Panc1 (cell line): Measurements from ENCODE around the gene ESCO1. TPM values are rescaled to one million over a fixed set of nuclear protein-coding genes. Genes with fewer than 3 reads are reported as not detected.
"Not testable (repeated sequence)": the region's sequence is repeated elsewhere in the genome, so short reads cannot be mapped to it uniquely, and the experiment has no call there.

ENCODE experiments used
- ATAC-seq: fragments of 200-7000 bp; cut with Tn5 transposase; 2 replicates; pipeline ENCODE4 v1.9.1; 2020; ENCODE audit warnings: mild to moderate bottlenecking, moderate library complexity
- BruUV-seq: library from RNA; stranded (reverse); fragments of 400-500 nt; replicated peaks from 2 replicates; lab custom pipeline; 2021; lab: Mats Ljungman, UMichigan
- CTCF ChIA-PET: fragments of 300-600 bp; sonication (Branson Sonifier 250); formaldehyde crosslinking; loops from one replicate; lab custom pipeline; 2022; ENCODE audit warnings: antibody characterized with exemption; lab: Charles Lee
- POLR2A ChIA-PET: fragments of 300-600 bp; sonication (Branson Sonifier 250); formaldehyde crosslinking; loops from one replicate; lab custom pipeline; 2022; ENCODE audit warnings: antibody characterized with exemption; lab: Charles Lee
- DNase-seq: peaks from one replicate; pipeline ENCODE4 v3.0.0-alpha.2; 2010; ENCODE audit warnings: low read depth, low spot score
- H3K27ac ChIP-seq: 2 replicates; pipeline ENCODE4 v1.5.1; 2011; ENCODE audit warnings: mild to moderate bottlenecking, low read length, inconsistent platforms
- H3K27me3 ChIP-seq: fragments of 200-500 bp; sonication (Bioruptor generic); 2 replicates; pipeline ENCODE4 v1.6.0; 2014; ENCODE audit warnings: low read length, inconsistent platforms; ENCODE audit not compliant: control insufficient read depth, insufficient read depth
- H3K36me3 ChIP-seq: fragments of 200-500 bp; sonication (Bioruptor generic); 2 replicates; pipeline ENCODE4 v1.5.1; 2014; ENCODE audit warnings: inconsistent platforms, mild to moderate bottlenecking, low read length, moderate library complexity; ENCODE audit not compliant: control insufficient read depth, insufficient read depth
- H3K4me1 ChIP-seq: 2 replicates; pipeline ENCODE4 v1.5.1; 2011; ENCODE audit warnings: inconsistent platforms, mild to moderate bottlenecking, low read length, moderate library complexity; ENCODE audit not compliant: control insufficient read depth, insufficient read depth
- H3K4me3 ChIP-seq, 2 experiments: 2 replicates each; pipeline ENCODE4 v1.5.1; 2011 to 2012; ENCODE audit warnings: low read depth in 2 of 2, low read length in 2 of 2, mild to moderate bottlenecking in 2 of 2, inconsistent platforms in 1 of 2, moderate library complexity in 1 of 2
- H3K9me3 ChIP-seq: fragments of 200-500 bp; sonication (Bioruptor generic); 2 replicates; pipeline ENCODE4 v1.5.1; 2014; ENCODE audit warnings: low read depth, mild to moderate bottlenecking, inconsistent platforms, low read length, moderate library complexity; ENCODE audit not compliant: control insufficient read depth, insufficient read depth
- POLR2AphosphoS5 ChIP-seq: IDR thresholded peaks from 2 replicates; pipeline ENCODE4 v1.6.1; 2012; ENCODE audit warnings: mild to moderate bottlenecking, low read depth, low read length, moderate library complexity
- SIN3A ChIP-seq: IDR thresholded peaks from 2 replicates; pipeline ENCODE4 v1.6.1; 2012; ENCODE audit warnings: low read depth, mild to moderate bottlenecking, low read length, moderate library complexity, borderline replicate concordance; ENCODE audit not compliant: insufficient read depth
- TCF7L2 ChIP-seq: IDR thresholded peaks from 2 replicates; pipeline ENCODE4 v1.6.1; 2011; ENCODE audit warnings: mild to moderate bottlenecking, low read depth, low read length, inconsistent platforms
- in situ Hi-C: cut with HindIII; loops from 2 replicates; pipeline ENCODE4 v1.10.0; 2016; ENCODE audit warnings: low sequenced_read_pairs, low pct_unique_long_range_greater_than_20kb
- intact Hi-C: fragments of 100-400 bp; cut with micrococcal nuclease; formaldehyde crosslinking; loops from one replicate; pipeline ENCODE4 v1.10.0; 2022; ENCODE audit not compliant: unreplicated experiment
- total RNA-seq: library from RNA; stranded (reverse); gene quantifications from one replicate; pipeline ENCODE4 v1.2.1, GENCODE V29; 2021; ENCODE audit not compliant: unreplicated experiment
- TF ChIP-seq, protein P1 (sequence below), 2 experiments: IDR thresholded peaks; 2 replicates each; pipeline ENCODE4 v1.6.1; 2011 to 2012; ENCODE audit warnings: low read depth in 2 of 2, control low read depth in 1 of 2, low read length in 1 of 2, mild to moderate bottlenecking in 1 of 2, moderate library complexity in 1 of 2; ENCODE audit not compliant: insufficient read depth in 1 of 2
- TF ChIP-seq, protein P2 (sequence below): fragments of 450-650 bp; IDR thresholded peaks from 2 replicates; pipeline ENCODE4 v1.5.1; 2017; ENCODE audit warnings: mild to moderate bottlenecking

ESCO1 gene
- total RNA-seq, 1 experiment from 2014 or later, result 15.4 TPM

DNA sequence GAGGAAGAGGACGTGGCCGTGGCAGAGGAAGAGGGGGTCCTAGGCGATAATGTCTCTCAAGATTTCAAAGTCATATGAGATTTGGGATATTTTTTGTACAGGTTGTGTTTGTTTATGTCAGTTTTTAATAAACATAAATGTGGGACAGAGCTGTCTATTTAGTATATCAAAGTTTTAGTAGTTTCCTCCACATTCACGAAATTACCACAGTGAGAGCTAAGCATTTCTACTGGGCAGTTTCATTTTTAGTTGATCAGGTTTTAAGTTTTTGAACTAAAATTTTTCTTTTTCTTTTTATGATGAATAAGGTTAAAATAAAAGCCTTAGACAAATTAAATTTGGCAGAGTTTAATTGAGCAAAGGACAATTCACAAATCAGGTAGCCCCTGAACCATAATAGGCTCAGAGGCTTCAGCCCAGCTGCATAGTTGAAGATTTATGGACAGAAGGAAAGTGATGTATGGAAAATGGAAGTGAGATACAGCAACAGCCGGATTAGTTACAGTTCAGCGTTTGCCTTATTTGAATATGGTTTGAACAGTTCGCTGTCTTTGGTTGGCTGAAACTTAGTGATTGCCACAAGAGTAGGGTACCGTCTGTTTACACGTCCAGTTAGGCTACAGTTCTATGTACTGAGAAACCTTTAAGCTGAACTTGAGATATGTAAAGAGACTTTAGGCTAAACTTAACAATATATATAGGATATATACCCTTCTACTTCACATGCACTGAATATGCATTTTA, 28.8 kb upstream of the ESCO1 start:
- H3K27me3 ChIP-seq, result no peaks in the 10 kb centered on the region
- DNase-seq, result no peak
- ChIA-PET CTCF (no interaction called here), POLR2A (interaction anchor here (0.6 kb wide), 1 partner anchor 461 kb away, joined by 16 read pairs; no protein-coding TSS in a partner anchor)
- TF ChIP-seq TCF7L2 (no peak), POLR2AphosphoS5 (no peak), SIN3A (no peak)
- TF ChIP-seq, protein P1, sequence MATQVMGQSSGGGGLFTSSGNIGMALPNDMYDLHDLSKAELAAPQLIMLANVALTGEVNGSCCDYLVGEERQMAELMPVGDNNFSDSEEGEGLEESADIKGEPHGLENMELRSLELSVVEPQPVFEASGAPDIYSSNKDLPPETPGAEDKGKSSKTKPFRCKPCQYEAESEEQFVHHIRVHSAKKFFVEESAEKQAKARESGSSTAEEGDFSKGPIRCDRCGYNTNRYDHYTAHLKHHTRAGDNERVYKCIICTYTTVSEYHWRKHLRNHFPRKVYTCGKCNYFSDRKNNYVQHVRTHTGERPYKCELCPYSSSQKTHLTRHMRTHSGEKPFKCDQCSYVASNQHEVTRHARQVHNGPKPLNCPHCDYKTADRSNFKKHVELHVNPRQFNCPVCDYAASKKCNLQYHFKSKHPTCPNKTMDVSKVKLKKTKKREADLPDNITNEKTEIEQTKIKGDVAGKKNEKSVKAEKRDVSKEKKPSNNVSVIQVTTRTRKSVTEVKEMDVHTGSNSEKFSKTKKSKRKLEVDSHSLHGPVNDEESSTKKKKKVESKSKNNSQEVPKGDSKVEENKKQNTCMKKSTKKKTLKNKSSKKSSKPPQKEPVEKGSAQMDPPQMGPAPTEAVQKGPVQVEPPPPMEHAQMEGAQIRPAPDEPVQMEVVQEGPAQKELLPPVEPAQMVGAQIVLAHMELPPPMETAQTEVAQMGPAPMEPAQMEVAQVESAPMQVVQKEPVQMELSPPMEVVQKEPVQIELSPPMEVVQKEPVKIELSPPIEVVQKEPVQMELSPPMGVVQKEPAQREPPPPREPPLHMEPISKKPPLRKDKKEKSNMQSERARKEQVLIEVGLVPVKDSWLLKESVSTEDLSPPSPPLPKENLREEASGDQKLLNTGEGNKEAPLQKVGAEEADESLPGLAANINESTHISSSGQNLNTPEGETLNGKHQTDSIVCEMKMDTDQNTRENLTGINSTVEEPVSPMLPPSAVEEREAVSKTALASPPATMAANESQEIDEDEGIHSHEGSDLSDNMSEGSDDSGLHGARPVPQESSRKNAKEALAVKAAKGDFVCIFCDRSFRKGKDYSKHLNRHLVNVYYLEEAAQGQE (IDR thresholded peaks at IDR 0.05; ENCODE audit: insufficient read depth in 1 of 2, low read depth in 2 of 2, low read length in 1 of 2), result no peak
- TF ChIP-seq, protein P2, sequence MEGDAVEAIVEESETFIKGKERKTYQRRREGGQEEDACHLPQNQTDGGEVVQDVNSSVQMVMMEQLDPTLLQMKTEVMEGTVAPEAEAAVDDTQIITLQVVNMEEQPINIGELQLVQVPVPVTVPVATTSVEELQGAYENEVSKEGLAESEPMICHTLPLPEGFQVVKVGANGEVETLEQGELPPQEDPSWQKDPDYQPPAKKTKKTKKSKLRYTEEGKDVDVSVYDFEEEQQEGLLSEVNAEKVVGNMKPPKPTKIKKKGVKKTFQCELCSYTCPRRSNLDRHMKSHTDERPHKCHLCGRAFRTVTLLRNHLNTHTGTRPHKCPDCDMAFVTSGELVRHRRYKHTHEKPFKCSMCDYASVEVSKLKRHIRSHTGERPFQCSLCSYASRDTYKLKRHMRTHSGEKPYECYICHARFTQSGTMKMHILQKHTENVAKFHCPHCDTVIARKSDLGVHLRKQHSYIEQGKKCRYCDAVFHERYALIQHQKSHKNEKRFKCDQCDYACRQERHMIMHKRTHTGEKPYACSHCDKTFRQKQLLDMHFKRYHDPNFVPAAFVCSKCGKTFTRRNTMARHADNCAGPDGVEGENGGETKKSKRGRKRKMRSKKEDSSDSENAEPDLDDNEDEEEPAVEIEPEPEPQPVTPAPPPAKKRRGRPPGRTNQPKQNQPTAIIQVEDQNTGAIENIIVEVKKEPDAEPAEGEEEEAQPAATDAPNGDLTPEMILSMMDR, result no peak
- intact Hi-C loops, result no loop called here
- no peaks in the 10 kb centered on the region for H3K4me1 ChIP-seq
- no peaks in the 10 kb centered on the region for H3K9me3 ChIP-seq
- peaks cover 32% of the 10 kb centered on the region for H3K36me3 ChIP-seq
- H3K27ac ChIP-seq, result no peak overlapping the region
- in situ Hi-C loops, result no loop called here
- BruUV-seq, result no TSS peak
- H3K4me3 ChIP-seq, result no peak overlapping the region
- ATAC-seq, result no peak

DNA sequence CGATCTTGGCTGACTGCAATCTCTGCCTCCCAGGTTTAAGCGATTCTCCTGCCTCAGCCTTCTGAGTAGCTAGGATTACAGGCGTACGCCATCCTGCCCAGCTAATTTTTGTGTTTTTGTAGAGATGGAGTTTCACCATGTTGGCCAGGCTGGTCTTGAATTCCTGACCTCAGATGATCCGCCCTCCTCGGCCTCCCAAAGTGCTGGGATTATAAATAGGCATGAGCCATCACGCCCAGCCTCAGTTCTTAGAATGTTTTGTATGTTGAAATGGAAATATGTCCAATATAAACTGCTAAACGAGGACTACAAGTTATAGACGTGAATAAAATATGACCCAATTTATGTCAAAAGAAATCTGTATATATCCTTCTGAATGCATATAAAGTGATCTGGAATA, 21.1 kb upstream of the ESCO1 start:
- BruUV-seq, H3K4me1 ChIP-seq, H3K9me3 ChIP-seq, in situ Hi-C loops, intact Hi-C loops, ATAC-seq, H3K27ac ChIP-seq, H3K4me3 ChIP-seq, DNase-seq, H3K27me3 ChIP-seq, CTCF ChIA-PET: not testable (repeated sequence)
- POLR2A ChIA-PET, result interaction anchor here (0.6 kb wide), 1 partner anchor 81 kb away, joined by 5 read pairs; no protein-coding TSS in a partner anchor
- peaks cover 15% of the 10 kb centered on the region for H3K36me3 ChIP-seq
